ENCODE data around the gene SEPTIN1.

SEPTIN1 gene

GRCh38 chr16:30382111-30382881 is at the start of gene SEPTIN1:
Gene SEPTIN1 (minus strand): TSS chr16:30382561. CDS start chr16:30382542, 19 bp downstream.
- H3K27me3 ChIP-seq (ENCODE audit: control insufficient read depth in 2 of 2, insufficient read depth in 2 of 2, low read length in 2 of 2): no peaks in the 10 kb centered on the region
- H3K4me3 ChIP-seq (ENCODE audit: low read length in 2 of 2): peak within 1 kb of the TSS; percentile 14 to 68
- H3K4me1 ChIP-seq (ENCODE audit: control insufficient read depth in 2 of 2, insufficient read depth in 2 of 2, low read length in 2 of 2): peaks cover 12% of the 10 kb centered on the region in 2 donors
- H3K9ac ChIP-seq (ENCODE audit: low read depth in 1 of 2, low read length in 2 of 2): peak within 1 kb of the TSS in 1 of 2 donors; percentile 35
- no peaks in the 10 kb centered on the region for H3K36me3 ChIP-seq (ENCODE audit: control insufficient read depth in 2 of 2, insufficient read depth in 2 of 2, low read length in 2 of 2)
- no peaks in the 10 kb centered on the region for H3K9me3 ChIP-seq (ENCODE audit: control insufficient read depth in 2 of 2, low read length in 2 of 2)
- H3K27ac ChIP-seq (ENCODE audit: low read depth in 2 of 2, low read length in 2 of 2): peak within 1 kb of the TSS in 1 of 2 donors; percentile 18

DNA sequence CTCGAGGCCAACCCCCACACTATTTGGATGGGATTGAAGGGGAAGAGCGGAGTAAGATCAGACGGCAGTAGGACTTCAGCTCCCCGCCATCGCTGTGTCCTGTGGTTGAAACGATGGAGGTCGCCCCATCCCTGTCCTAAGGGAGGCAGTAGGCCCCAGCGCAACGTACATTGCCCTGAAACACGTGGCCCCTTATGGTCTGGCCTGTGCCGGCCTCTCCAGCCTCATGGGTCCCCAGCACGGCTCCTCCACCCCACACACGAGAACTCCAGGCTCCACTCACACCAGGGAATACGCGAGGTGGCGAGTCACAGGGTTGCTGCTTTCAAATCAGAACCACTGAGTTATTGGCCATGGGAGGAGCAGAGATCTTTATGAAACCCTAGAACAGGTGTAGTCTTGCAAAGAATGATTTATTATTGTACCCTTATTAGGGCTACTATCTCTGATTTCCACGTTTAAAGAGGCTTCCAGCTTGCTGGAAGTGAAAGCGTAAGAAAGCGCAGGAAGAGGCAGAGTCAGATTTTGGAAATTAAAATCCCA is 48.1 kb upstream of the SEPTIN1 start:
- H3K4me1 ChIP-seq (ENCODE audit: control insufficient read depth in 2 of 2, insufficient read depth in 2 of 2, low read length in 2 of 2): peaks cover 16 to 18% of the 10 kb centered on the region in 2 donors
- no peaks in the 10 kb centered on the region for H3K9me3 ChIP-seq (ENCODE audit: control insufficient read depth in 2 of 2, low read length in 2 of 2)
- H3K27ac ChIP-seq (ENCODE audit: low read depth in 2 of 2, low read length in 2 of 2): peak overlapping the region; percentile 71 to 74
- peaks cover 2 to 13% of the 10 kb centered on the region in 2 donors for H3K36me3 ChIP-seq (ENCODE audit: control insufficient read depth in 2 of 2, insufficient read depth in 2 of 2, low read length in 2 of 2)
- H3K4me3 ChIP-seq (ENCODE audit: low read length in 2 of 2): peak overlapping the region; percentile 74 to 90
- H3K9ac ChIP-seq (ENCODE audit: low read depth in 1 of 2, low read length in 2 of 2): peak overlapping the region; percentile 67 to 83
- H3K27me3 ChIP-seq (ENCODE audit: control insufficient read depth in 2 of 2, insufficient read depth in 2 of 2, low read length in 2 of 2): no peaks in the 10 kb centered on the region

DNA sequence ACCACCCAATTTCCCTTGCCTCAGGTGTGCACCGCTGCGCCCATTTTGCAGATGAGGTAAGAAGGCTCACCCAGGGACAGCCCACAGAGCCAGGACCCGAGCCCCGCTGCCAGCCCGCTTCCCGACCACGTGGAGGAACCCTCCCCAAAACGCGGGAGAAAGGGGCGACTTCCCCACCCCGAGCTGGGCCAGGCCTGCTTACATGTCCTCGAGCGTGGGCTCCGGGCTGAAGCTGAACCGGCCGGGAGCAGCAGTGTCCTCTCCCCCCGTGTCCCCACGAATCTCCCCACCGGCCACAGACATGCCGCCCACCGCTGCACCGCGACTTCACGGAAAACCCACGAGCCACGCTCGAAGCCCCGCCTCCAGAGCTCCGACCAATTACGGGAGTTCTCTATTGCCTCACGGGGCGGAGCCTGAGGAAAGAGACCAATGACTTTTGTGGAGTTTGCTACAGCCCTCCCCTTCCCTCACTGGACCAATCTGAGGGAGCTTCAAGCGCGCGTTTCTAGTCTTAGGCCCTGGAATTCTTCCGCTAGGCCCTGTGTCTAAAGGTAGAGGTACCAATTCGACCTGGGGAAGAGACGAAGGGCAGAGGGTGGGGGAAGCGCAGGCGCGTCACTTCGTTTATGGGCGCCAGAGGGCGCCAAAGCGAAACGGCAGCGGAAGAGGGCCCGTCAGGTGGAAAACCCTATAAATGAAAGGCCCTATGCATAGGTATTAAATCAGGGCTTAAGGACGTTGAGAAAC is 47.5 kb upstream of the SEPTIN1 start, which contains the start of gene DCTPP1:
DCTPP1 (minus strand) TSS at position 353 of the 750 bp plus-strand sequence; CDS start at position 303, 50 bp downstream.
- Histone ChIP-seq H3K4me3 (ENCODE audit: low read length in 2 of 2) (peak within 1 kb of the TSS; percentile 74 to 90), H3K9ac (ENCODE audit: low read depth in 1 of 2, low read length in 2 of 2) (peak within 1 kb of the TSS; percentile 81 to 83), H3K27ac (ENCODE audit: low read depth in 2 of 2, low read length in 2 of 2) (peak within 1 kb of the TSS; percentile 87 to 91), H3K36me3 (ENCODE audit: control insufficient read depth in 2 of 2, insufficient read depth in 2 of 2, low read length in 2 of 2) (peaks cover 2 to 13% of the 10 kb centered on the region in 2 donors), H3K4me1 (ENCODE audit: control insufficient read depth in 2 of 2, insufficient read depth in 2 of 2, low read length in 2 of 2) (peaks cover 16 to 18% of the 10 kb centered on the region in 2 donors), H3K27me3 (ENCODE audit: control insufficient read depth in 2 of 2, insufficient read depth in 2 of 2, low read length in 2 of 2) (no peaks in the 10 kb centered on the region), H3K9me3 (ENCODE audit: control insufficient read depth in 2 of 2, low read length in 2 of 2) (no peaks in the 10 kb centered on the region)

GRCh38 chr16:30429418-30429677 is 47.0 kb upstream of the SEPTIN1 start:
- H3K4me1 ChIP-seq (ENCODE audit: control insufficient read depth in 2 of 2, insufficient read depth in 2 of 2, low read length in 2 of 2): peaks cover 16 to 18% of the 10 kb centered on the region in 2 donors
- peak overlapping the region; percentile 81 to 83 for H3K9ac ChIP-seq (ENCODE audit: low read depth in 1 of 2, low read length in 2 of 2)
- no peaks in the 10 kb centered on the region for H3K27me3 ChIP-seq (ENCODE audit: control insufficient read depth in 2 of 2, insufficient read depth in 2 of 2, low read length in 2 of 2)
- H3K27ac ChIP-seq (ENCODE audit: low read depth in 2 of 2, low read length in 2 of 2): peak overlapping the region; percentile 87 to 91
- peaks cover 3 to 18% of the 10 kb centered on the region in 2 donors for H3K36me3 ChIP-seq (ENCODE audit: control insufficient read depth in 2 of 2, insufficient read depth in 2 of 2, low read length in 2 of 2)
- peak overlapping the region; percentile 74 to 90 for H3K4me3 ChIP-seq (ENCODE audit: low read length in 2 of 2)
- no peaks in the 10 kb centered on the region for H3K9me3 ChIP-seq (ENCODE audit: control insufficient read depth in 2 of 2, low read length in 2 of 2)

- H3K27me3 ChIP-seq (ENCODE audit: control insufficient read depth in 2 of 2, insufficient read depth in 2 of 2, low read length in 2 of 2): no peaks in the 10 kb centered on the region
- H3K9me3 ChIP-seq (ENCODE audit: control insufficient read depth in 2 of 2, low read length in 2 of 2): no peaks in the 10 kb centered on the region
- H3K9ac ChIP-seq (ENCODE audit: low read depth in 1 of 2, low read length in 2 of 2): no peak overlapping the region
- H3K4me3 ChIP-seq (ENCODE audit: low read length in 2 of 2): no peak overlapping the region
- H3K27ac ChIP-seq (ENCODE audit: low read depth in 2 of 2, low read length in 2 of 2): no peak overlapping the region
- peaks cover 11 to 29% of the 10 kb centered on the region in 2 donors for H3K36me3 ChIP-seq (ENCODE audit: control insufficient read depth in 2 of 2, insufficient read depth in 2 of 2, low read length in 2 of 2)
- peaks cover 16 to 18% of the 10 kb centered on the region in 2 donors for H3K4me1 ChIP-seq (ENCODE audit: control insufficient read depth in 2 of 2, insufficient read depth in 2 of 2, low read length in 2 of 2)
Measured at GRCh38 chr16:30428055-30428454, 45.7 kb upstream of the SEPTIN1 start.

DNA sequence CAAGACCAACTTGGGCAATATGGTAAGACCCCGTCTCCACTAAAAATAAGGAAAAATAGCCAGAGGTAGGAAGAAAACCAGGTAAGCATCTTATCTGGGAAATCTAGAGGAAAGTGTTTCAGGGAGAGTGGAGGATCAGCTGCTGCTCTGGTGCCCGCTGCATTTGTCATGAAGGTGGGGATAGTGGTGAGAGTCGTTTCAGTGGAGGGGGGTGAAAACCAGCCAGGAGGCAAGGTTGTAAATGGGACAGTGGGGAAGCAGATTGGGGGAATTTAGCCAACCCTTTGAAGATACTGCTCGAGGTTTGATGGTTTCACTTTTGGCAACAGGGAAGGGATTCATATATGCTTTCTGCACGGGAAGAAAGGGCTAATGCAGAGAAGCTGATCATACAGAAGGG is 38.6 kb upstream of the SEPTIN1 start:
- Histone ChIP-seq H3K9me3 (ENCODE audit: control insufficient read depth in 2 of 2, low read length in 2 of 2) (no peaks in the 10 kb centered on the region), H3K27me3 (ENCODE audit: control insufficient read depth in 2 of 2, insufficient read depth in 2 of 2, low read length in 2 of 2) (no peaks in the 10 kb centered on the region), H3K27ac (ENCODE audit: low read depth in 2 of 2, low read length in 2 of 2) (no peak overlapping the region), H3K4me1 (ENCODE audit: control insufficient read depth in 2 of 2, insufficient read depth in 2 of 2, low read length in 2 of 2) (peaks cover 9 to 15% of the 10 kb centered on the region in 2 donors), H3K4me3 (ENCODE audit: low read length in 2 of 2) (no peak overlapping the region), H3K36me3 (ENCODE audit: control insufficient read depth in 2 of 2, insufficient read depth in 2 of 2, low read length in 2 of 2) (peaks cover 28 to 35% of the 10 kb centered on the region in 2 donors), H3K9ac (ENCODE audit: low read depth in 1 of 2, low read length in 2 of 2) (no peak overlapping the region)

DNA sequence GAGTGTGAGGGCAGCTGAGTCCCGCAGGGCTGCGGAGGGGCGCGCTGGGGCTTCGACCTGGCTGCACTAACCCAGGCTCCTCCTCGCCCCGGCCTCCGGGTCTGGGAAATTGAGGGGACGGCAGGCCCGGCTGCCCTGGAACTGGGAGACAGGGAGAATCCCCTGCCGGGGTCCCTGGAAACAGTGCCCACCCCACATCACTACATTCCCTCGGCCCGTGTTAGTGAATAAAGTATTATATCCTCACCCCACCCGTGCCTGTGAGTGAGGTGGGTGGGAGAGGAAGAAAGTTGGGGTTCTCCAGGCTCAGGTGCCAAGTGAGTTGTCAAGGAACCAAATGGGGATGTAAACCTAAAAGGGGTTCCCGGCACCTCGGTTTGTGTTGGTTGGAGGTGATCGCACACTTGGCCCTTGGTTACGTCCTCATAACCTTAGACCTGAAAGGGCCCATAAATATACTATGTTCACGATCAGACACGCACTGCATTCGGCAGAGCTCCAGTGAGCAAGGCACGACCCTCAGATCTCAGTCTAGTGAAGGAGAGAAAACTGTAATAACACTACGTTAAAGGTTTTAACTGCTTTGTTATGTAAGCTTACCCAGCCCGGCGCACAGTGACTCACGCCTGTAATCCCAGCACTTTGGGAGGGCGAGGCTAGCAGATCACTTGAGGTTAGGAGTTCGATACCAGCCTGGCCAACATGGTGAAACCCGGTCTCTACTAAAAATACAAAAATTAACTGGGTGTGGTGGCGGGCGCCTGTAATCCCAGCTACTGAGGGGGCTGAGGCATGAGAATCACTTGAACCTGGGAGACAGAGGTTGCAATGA is 36.2 kb upstream of the SEPTIN1 start:
- H3K9ac ChIP-seq (ENCODE audit: low read depth in 1 of 2, low read length in 2 of 2): peak overlapping the region; percentile 72 to 82
- H3K27me3 ChIP-seq (ENCODE audit: control insufficient read depth in 2 of 2, insufficient read depth in 2 of 2, low read length in 2 of 2): no peaks in the 10 kb centered on the region
- H3K36me3 ChIP-seq (ENCODE audit: control insufficient read depth in 2 of 2, insufficient read depth in 2 of 2, low read length in 2 of 2): peaks cover 20 to 22% of the 10 kb centered on the region in 2 donors
- H3K9me3 ChIP-seq (ENCODE audit: control insufficient read depth in 2 of 2, low read length in 2 of 2): no peaks in the 10 kb centered on the region
- H3K4me3 ChIP-seq (ENCODE audit: low read length in 2 of 2): peak overlapping the region; percentile 70 to 73
- H3K27ac ChIP-seq (ENCODE audit: low read depth in 2 of 2, low read length in 2 of 2): peak overlapping the region; percentile 88 to 90
- H3K4me1 ChIP-seq (ENCODE audit: control insufficient read depth in 2 of 2, insufficient read depth in 2 of 2, low read length in 2 of 2): peaks cover 9 to 15% of the 10 kb centered on the region in 2 donors

DNA sequence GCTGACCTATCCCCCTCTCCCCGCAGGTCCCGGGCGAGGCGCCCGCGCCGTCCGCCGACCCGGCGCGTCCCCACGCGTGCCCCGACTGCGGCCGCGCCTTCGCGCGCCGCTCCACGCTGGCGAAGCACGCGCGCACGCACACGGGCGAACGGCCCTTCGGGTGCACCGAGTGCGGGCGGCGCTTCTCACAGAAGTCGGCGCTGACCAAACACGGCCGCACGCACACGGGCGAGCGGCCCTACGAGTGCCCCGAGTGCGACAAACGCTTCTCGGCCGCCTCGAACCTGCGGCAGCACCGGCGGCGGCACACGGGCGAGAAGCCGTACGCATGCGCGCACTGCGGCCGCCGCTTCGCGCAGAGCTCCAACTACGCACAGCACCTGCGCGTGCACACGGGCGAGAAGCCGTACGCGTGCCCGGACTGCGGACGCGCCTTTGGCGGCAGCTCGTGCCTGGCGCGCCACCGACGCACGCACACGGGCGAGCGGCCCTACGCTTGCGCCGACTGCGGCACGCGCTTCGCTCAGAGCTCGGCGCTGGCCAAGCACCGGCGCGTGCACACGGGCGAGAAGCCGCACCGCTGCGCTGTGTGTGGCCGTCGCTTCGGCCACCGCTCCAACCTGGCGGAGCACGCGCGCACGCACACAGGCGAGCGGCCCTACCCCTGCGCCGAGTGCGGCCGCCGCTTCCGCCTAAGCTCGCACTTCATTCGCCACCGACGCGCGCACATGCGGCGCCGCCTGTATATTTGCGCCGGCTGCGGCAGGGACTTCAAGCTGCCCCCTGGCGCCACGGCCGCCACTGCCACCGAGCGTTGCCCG is 35.4 kb upstream of the SEPTIN1 start:
- H3K27me3 ChIP-seq (ENCODE audit: control insufficient read depth in 2 of 2, insufficient read depth in 2 of 2, low read length in 2 of 2): no peaks in the 10 kb centered on the region
- H3K27ac ChIP-seq (ENCODE audit: low read depth in 2 of 2, low read length in 2 of 2): peak overlapping the region; percentile 88 to 90
- H3K9ac ChIP-seq (ENCODE audit: low read depth in 1 of 2, low read length in 2 of 2): peak overlapping the region; percentile 72 to 82
- H3K4me3 ChIP-seq (ENCODE audit: low read length in 2 of 2): peak overlapping the region; percentile 70 to 73
- H3K36me3 ChIP-seq (ENCODE audit: control insufficient read depth in 2 of 2, insufficient read depth in 2 of 2, low read length in 2 of 2): peaks cover 20 to 21% of the 10 kb centered on the region in 2 donors
- H3K4me1 ChIP-seq (ENCODE audit: control insufficient read depth in 2 of 2, insufficient read depth in 2 of 2, low read length in 2 of 2): peaks cover 9 to 15% of the 10 kb centered on the region in 2 donors
- H3K9me3 ChIP-seq (ENCODE audit: control insufficient read depth in 2 of 2, low read length in 2 of 2): no peaks in the 10 kb centered on the region
